NK-92 treated with Interleukin-12 subunit alpha and Interleukin-12 subunit beta, amount 100 ng/mL, for 24 hours (cell line): ENCODE data around the gene C18orf63.
"Not testable (repeated sequence)": the region's sequence is repeated elsewhere in the genome, so short reads cannot be mapped to it uniquely, and the experiment has no call there.

Experiments
- DNase-seq: peaks from one replicate; lab custom pipeline; 2025; lab: John Stamatoyannopoulos, UW

Gene C18orf63

DNA sequence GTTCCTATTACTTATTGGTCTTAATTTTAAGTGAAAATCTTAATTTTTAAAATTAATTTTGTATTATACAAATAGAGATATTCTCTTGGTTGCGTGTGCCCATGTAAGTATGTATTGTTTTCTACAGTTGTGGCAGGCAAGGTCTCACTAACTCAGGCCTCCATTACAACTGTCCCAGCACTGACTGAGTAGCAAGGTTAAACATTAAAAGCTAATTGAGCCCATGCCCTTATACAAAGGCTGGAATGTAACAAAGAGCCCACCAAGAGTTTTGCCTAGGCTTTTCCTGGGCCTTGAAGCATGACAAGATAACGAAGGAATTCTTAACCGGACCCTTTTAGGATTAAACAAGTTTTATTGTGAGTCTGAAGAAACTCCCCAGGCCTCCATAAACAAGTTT, 11.2 kb downstream of the C18orf63 start:
- DNase-seq = not testable (repeated sequence)

GRCh38 chr18:74328206-74328605, 12.6 kb downstream of the C18orf63 start:
- no peak for DNase-seq

DNA sequence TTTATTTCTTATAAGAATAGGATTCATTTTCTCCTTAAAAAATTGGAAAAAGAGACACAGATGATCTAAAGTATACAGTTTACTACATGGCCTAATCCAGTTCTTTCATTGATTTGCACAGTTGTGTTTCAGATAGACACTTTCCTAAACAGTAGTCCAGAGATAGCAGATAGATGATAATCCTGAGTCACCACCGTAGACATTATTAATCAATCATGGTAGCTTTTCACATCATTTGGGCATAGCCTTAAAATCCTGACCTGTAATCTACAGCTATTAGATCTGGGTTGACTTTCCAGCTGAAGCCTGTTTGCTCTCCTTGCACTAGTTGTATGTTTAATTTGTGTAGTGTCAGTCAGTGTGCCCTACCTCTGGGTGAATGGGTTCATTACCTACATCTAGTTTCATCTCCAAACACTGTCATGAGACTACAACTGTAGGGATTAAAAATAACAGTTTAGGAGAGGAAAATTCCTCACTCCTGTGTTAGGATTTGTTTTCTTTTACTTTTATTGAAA, 14.1 kb downstream of the C18orf63 start:
- no peak for DNase-seq

DNA sequence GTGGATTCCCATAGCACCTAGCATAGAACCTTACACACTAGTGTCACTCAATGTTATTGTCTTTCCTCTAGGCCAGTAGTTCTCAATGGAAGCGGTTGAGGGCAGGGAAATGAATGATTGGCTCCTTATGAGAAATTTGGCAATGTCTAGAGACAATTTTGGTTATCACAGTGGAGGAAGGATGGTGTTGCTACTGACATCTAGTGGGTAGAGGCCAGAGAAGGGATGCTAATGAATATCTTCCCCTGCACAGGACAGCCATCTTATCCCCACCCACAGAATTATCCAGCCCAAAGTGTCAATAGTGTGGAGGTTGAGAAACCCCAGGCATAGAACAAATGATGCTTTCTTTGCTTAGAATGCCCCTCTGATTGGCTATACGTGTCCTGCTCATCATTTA, 15.8 kb downstream of the C18orf63 start:
- no peak for DNase-seq

DNA sequence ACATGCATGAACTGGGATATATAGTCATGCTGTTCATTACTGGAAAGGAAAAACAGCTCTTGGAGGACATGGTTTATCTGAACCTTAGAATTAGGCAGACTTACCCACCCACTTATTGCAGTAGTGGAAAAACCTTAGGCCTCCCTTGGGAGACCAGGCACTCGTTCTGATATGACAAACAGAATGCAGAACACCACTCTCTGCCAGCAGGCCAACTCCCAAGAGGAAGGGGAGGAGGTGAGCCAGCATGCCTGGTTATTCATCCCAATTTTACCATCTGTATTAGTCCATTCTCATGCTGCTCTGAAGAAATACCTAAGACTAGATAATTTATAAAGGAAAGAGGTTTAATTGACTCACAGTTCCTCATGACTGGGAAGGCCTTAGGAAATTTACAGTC, 17.5 kb downstream of the C18orf63 start:
- DNase-seq = no peak

- DNase-seq = no peak
Measured at GRCh38 chr18:74334242-74334893, 18.7 kb downstream of the C18orf63 start.

DNA sequence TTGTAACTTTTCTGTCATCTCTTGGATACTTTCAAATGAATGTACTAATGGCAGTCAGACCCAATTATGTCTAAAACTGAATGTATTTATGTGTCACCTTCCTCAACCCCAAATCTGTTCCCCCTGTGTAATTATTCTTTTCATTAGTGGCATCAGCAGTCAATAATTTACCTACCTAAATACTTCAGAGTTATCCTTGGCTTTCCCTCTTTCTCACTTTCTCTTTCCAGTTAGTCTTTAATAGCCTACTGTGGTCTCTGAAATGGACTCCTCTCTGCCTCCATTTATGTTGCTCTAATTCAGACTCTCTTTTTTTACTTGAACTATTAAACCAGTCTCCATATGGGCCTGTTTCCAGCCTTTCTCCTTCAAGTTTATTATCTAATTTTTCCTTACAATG, 21.0 kb downstream of the C18orf63 start:
- DNase-seq = no peak

GRCh38 chr18:74337155-74337911, 21.7 kb downstream of the C18orf63 start:
- DNase-seq = no peak

GRCh38 chr18:74337912-74338309, 22.3 kb downstream of the C18orf63 start:
- DNase-seq = no peak

DNA sequence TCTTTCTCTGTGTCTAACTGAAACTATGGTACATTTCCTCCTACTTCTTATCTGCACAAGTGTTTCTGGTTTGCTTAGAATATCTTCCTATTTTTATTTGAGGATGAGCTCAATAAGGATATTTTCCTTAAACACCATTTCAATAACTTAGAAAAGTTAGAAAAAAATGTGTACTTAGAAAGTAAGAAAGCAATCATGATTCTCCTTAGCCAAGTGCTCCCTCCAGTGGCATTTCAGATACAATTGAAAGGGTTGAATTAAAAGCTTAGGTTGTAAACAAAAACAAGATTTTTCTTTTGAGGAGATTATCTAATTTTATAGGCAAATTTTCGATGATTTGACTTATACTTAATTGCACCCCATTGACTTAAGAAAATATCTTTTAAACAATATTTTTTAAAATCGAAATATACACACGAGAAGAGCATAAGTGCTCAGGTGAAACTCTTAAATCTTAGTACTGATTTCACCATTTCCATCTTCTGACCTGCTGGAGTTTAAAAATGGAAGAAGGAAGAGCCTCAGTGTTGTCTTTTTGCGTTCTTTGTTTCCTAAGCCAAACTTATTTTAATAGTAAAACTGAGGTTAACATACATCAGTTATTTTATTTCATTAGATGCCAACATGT, 26.9 kb downstream of the C18orf63 start:
- DNase-seq = no peak

GRCh38 chr18:74346206-74346605, 30.6 kb downstream of the C18orf63 start:
- DNase-seq = no peak

GRCh38 chr18:74348581-74348980, 32.9 kb downstream of the C18orf63 start:
- DNase-seq = no peak

DNA sequence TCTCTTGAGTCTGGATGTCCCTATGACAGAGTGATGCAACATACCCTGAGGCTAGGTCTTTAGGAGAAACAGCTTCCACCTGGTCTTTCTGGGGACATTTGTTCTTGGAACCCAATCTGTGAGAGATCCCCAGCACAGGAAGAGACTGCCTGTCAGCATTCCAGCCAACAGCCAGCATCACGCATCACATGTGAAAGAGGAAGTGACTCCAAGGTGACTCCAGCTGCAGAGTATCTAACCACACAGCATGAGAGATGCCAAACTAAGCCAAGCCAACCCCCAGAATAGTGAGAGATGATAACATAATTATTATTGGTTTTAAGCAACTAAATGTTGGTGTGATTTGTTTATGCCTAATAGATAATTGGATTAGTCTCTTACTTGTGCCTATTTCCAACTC, 35.7 kb downstream of the C18orf63 start:
- no peak for DNase-seq

DNA sequence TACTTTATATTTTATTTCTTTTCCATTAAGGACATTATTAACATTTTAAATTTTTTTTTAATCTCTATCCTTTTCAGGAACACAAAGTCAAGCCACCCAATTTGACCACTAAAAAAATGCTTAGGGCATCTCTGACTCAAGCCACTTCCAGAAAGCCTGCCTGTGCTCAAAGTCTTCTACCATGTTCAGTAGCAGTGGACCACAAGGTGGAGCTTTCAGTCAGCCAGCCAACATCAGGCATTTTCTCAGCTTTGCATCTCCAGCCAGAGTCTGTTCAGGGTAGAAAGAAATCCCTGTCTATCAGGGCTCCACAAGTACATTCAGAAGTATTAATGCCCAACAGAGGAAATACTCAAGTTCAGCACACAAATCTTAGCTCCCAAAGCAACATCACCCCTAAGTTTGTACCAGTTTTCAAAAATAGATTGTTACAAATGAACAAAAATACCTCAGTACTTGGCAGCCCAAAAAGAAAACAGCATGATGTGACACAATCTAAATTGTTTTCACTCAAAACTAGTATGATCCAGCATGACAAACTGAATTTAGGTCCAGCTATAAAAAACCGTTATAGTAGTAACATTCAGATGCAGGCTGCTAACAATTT, 37.6 kb downstream of the C18orf63 start:
- no peak for DNase-seq

- DNase-seq = no peak
Measured at GRCh38 chr18:74356959-74357358, 41.3 kb downstream of the C18orf63 start.

- DNase-seq = no peak
Measured at GRCh38 chr18:74360852-74361655, 45.4 kb downstream of the C18orf63 start.

DNA sequence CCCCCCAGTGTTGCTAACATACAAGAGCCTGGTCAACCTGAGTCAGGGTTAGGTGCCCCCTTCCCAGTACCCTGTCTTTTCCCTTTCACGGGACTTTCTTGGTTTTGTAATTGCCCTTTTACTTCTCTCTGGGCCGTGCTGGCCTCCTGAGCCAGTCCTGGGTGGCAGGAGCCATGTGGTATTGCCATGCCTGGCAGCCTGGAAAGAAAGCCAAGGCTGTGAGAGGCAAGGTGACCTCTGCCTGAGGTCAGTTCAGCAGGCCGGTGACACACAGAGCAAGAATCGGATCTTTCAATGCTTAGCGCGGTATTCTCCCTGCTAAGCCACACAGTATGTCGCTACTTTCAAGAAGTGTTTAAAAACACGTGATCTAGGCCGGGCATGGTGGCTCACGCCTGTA, 52.3 kb downstream of the C18orf63 start:
- no peak for DNase-seq

DNA sequence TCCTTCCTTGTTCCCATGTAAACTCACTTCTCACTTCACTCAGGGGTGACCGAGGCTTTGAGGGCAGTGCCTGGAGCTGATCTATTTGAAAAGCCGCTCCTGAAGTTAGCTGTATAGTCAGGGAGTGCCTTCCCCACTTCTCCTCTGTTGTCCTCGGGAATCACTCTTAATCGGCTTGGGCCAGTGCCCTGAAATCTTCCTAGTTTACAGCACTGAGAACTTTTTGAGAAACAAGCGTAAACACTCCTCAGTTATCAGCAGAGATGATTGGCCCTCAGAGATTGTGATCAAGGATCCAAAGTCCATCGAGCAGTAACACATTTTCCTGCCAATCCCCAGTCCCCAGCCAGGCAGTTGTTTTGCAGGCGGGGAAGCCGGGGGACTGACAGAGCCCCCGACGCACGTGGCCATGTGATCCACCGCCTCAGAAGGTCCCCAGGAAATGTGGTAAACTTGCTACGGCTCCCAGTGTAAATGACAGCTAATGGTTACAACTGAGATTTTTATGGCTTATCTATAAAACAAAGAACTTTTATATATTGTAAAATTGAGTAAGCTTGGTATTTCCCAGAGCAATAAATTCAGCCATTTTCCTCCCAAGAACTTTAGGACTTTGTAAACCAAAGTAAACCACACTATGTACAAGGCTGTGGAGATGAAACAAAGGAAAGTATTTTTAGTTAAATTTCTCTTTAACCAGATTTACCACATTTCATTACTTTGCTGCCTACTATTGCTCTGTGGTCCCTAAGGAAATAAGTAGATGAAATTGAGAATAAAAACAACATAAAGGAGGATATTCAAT, 53.5 kb downstream of the C18orf63 start:
- no peak for DNase-seq

GRCh38 chr18:74370115-74370514, 54.5 kb downstream of the C18orf63 start:
- DNase-seq = no peak

- DNase-seq = no peak
Measured at GRCh38 chr18:74373428-74373827, 57.8 kb downstream of the C18orf63 start.

DNA sequence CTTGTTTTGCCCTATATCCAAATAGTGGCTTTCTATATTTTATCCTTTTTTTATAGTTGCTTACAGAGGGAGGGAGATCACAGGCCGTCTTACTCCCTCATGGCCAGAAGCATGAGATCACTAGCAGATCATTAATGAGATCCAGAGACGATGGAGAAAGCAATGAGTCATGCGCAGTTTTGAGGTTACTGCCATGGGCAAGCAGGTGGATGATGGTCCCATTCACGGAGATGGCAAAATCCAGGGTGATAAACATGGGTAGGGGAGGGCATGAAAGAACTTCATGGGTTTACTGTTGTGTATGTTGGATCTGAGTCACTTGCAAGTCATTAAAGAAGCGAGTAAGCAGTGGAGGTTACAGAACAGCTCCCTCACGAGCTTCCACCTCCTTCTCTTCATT, 60.4 kb downstream of the C18orf63 start:
- no peak for DNase-seq
